Measurements from ENCODE around the gene DOCK9. TPM values are rescaled to one million over a fixed set of nuclear protein-coding genes. Genes with fewer than 3 reads are reported as not detected.

DOCK9 gene
- total and polyA plus RNA-seq, 2 donors (not counting 3 experiments of a cell fraction or from before 2014, with no cell fraction given): 147 to 323 TPM

DNA sequence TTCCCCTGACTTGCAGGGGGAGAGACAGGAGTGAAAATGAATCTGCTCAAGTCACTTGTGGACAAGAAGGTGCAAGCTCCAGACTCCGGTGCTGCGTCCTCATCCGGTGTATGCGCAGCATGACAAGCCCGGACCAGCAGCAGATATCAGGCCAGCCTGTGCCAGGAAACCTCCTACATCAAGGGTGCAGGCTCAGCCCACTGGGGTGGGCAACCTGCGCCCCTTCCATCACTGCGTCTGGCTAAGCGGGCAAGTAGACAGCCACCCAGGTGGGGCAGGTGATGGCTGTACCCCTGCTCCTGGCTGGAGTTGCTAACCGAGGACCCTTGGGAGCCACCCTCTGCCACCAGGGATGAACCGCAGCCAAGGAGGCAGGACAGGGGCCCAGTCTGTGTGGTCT lies 192.5 kb downstream of the DOCK9 start:
- Histone ChIP-seq H3K4me3 (replicated peaks in 1 of 3; ENCODE audit: insufficient read depth in 1 of 3, low read depth in 1 of 3, low read length in 3 of 3) (no peak overlapping the region), H3K4me2 (ENCODE audit: insufficient read depth, low read length) (no peak overlapping the region), H4K20me1 (replicated peaks; ENCODE audit: control insufficient read depth, extremely low read depth, insufficient read depth, low read length) (no peaks in the 10 kb centered on the region), H3K79me2 (ENCODE audit: control insufficient read depth, insufficient read depth, low read length) (no peaks in the 10 kb centered on the region), H3K27ac (ENCODE audit: insufficient read depth, low read depth, low read length) (no peak overlapping the region), H3K9me1 (replicated peaks; ENCODE audit: control insufficient read depth, extremely low read depth, insufficient read depth, low read length) (no peaks in the 10 kb centered on the region), H3K9me3 (replicated peaks; ENCODE audit: control insufficient read depth, insufficient read depth, low read length) (no peaks in the 10 kb centered on the region), H3K27me3 (ENCODE audit: control insufficient read depth in 2 of 2, insufficient read depth in 2 of 2, low read length in 2 of 2) (peaks cover 8 to 9% of the 10 kb centered on the region in 2 experiments), H3K4me1 (ENCODE audit: control insufficient read depth, extremely low read depth, insufficient read depth, low read length) (no peaks in the 10 kb centered on the region), H2AFZ (ENCODE audit: low read depth, low read length) (no peak overlapping the region), H3K9ac (replicated peaks; ENCODE audit: extremely low read depth, insufficient read depth, low read length) (no peak overlapping the region), H3K36me3 (ENCODE audit: control insufficient read depth in 2 of 2, extremely low read depth in 1 of 2, insufficient read depth in 2 of 2, low read length in 2 of 2) (no peaks in the 10 kb centered on the region)
- intact Hi-C loops (cut with micrococcal nuclease): no loop called here
- FAIRE-seq: no peak
- no peak for TF ChIP-seq POLR2AphosphoS5 (IDR thresholded peaks at IDR 0.05; ENCODE audit: insufficient read depth, low read depth, low read length)
- TF ChIP-seq POLR2A (IDR thresholded peaks at IDR 0.05; ENCODE audit: low read depth, low read length): no peak
- TF ChIP-seq, protein P1, sequence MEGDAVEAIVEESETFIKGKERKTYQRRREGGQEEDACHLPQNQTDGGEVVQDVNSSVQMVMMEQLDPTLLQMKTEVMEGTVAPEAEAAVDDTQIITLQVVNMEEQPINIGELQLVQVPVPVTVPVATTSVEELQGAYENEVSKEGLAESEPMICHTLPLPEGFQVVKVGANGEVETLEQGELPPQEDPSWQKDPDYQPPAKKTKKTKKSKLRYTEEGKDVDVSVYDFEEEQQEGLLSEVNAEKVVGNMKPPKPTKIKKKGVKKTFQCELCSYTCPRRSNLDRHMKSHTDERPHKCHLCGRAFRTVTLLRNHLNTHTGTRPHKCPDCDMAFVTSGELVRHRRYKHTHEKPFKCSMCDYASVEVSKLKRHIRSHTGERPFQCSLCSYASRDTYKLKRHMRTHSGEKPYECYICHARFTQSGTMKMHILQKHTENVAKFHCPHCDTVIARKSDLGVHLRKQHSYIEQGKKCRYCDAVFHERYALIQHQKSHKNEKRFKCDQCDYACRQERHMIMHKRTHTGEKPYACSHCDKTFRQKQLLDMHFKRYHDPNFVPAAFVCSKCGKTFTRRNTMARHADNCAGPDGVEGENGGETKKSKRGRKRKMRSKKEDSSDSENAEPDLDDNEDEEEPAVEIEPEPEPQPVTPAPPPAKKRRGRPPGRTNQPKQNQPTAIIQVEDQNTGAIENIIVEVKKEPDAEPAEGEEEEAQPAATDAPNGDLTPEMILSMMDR (IDR thresholded peaks at IDR 0.05; ENCODE audit: extremely low read depth in 1 of 2, insufficient read depth in 1 of 2, low read depth in 1 of 2, low read length in 2 of 2): no peak
- TF ChIP-seq, protein P2, sequence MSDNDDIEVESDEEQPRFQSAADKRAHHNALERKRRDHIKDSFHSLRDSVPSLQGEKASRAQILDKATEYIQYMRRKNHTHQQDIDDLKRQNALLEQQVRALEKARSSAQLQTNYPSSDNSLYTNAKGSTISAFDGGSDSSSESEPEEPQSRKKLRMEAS (IDR thresholded peaks at IDR 0.05; ENCODE audit: insufficient read depth, insufficient read length): no peak
- no peak for TF ChIP-seq JUN (IDR thresholded peaks at IDR 0.05; ENCODE audit: borderline replicate concordance, insufficient read depth, insufficient read length, low read depth)
- TF ChIP-seq EZH2 (IDR thresholded peaks at IDR 0.05; ENCODE audit: borderline replicate concordance, low read depth, low read length, severe bottlenecking): no peak
- TF ChIP-seq FOS (IDR thresholded peaks at IDR 0.05; ENCODE audit: borderline replicate concordance, insufficient read depth, low read length): no peak
- dilution Hi-C loops (cut with MboI; ENCODE audit: extremely low pct_ligation_motif_present, low sequenced_read_pairs): no loop called here
- ChIA-PET CTCF (no interaction called here), POLR2A (no interaction called here)
- BruUV-seq (replicated peaks): no TSS peak
- DNase-seq (ENCODE audit: low read depth, low spot score): no peak

Data from endothelial cell of umbilical vein (primary cell).